Stimulated activated CD4-positive, alpha-beta T cell treated with anti-CD3 and anti-CD28 coated beads, TNF-alpha, amount 100 ng/mL, for 24 hours (primary cell): ENCODE measurements around the gene GREB1L.
"Not testable (repeated sequence)": the region's sequence is repeated elsewhere in the genome, so short reads cannot be mapped to it uniquely, and the experiment has no call there.

ENCODE experiments used
- DNase-seq, 3 experiments: peaks; one replicate each; pipeline ENCODE4 v3.0.0-alpha.2; 2020; ENCODE audit warnings: low read depth in 3 of 3

Gene GREB1L

DNA sequence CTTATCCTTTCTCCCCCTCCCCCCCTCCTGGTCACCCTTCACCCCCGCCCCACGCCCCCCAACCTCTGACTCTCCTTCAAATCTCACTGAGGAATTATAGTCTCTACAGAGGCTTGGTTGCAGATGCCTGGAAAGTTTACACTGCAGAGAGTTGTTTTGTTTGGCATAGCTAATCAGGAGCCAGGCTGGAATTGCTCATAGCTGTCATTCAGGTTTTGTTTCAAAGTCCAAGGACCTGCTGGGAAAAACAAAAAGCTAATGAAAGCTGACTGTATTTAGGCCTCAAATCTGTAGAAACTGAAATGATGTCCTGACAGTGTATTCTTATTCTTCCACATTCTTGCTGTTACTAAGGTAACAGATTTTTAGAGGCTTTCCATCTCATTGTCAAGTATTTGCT lies 22.6 kb downstream of the GREB1L start:
- DNase-seq = no peak

DNA sequence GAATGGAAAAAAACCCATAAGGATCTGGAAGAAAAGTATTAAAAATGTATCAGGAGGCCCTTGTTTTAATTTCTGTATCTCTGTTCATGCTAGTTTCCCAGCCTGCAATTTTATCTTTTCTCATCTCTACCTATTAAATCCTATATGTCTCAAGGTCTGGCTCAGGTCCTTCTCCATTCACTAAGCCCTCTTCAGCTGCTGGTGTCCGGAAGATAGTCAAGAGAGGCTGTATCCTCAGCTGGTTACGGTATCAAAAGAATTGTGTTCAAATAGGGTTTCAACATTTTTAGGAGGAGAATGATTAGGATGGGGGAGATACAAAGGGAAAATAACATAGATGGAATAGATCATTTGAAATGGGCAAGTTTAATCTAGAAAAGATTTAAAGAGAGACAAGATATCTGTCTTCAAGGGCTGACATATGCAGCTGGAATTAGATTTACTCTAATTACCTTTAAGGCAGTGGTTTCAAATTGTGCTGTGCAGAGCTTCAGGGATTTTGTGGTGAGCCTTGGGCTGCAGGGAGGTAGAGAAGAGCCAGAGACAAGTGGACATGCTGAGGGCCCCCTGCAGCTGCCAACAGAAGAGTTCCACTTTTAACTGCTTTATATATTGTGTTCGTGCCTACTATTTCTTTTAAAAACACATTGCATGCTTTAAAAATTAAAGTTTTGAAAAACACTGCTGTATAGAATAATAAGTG lies 24.1 kb downstream of the GREB1L start:
- DNase-seq = no peak

DNA sequence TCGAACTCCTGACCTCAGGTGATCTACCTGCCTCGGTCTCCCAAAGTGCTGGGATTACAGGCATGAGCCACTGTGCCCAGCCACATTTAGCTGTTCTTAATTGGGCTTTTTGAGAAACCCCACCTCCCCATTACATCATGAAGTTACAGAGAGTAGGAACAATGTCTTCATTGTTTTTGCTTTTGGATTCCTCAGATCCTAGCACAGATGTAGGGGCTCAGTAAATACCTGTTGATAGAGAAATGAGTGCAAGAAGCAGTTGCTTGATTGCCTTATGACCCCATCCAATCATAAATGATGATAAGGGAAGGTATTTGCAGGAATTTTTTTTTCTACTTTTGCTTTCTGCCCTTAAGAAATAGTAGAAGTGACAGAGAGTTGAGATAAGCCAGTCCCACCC lies 25.4 kb downstream of the GREB1L start:
- DNase-seq = no peak

DNA sequence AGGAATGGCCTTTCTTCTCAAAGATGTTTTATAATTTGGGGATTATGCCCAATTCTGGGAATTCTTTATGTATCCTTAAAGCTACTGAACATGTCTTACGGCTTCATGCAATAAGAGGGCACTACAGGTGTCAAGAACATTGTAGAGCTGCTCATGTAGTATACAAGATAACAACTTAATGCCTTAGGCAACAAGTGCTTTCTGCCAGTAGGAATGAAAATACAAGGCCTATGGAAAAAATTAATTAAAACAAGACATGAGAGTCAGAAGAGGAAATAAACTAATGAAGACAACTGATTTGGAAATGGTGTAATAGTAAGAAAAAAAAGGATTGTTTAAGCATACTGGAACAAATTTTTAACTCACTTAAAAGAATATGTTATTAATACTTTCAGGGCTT lies 27.3 kb downstream of the GREB1L start:
- no peak for DNase-seq

DNA sequence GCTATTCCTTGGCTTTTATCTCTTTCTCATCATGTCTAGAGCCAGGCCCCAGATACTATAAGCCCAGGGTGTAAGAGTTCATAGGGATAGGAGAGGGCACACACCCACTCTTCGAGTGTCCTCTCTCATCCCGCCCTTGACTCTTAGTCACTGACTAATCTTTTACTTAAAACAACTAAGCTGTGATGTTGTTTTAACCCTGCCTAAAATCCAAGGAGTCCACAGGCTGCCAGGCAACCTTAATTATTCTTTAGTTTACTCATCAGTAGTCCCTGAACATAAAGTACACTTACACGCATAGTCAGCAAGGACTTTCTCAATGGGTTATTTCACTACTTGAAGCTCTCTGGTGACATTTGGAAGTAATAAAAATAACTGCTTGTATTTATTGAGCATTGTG lies 28.4 kb downstream of the GREB1L start:
- DNase-seq = no peak

DNA sequence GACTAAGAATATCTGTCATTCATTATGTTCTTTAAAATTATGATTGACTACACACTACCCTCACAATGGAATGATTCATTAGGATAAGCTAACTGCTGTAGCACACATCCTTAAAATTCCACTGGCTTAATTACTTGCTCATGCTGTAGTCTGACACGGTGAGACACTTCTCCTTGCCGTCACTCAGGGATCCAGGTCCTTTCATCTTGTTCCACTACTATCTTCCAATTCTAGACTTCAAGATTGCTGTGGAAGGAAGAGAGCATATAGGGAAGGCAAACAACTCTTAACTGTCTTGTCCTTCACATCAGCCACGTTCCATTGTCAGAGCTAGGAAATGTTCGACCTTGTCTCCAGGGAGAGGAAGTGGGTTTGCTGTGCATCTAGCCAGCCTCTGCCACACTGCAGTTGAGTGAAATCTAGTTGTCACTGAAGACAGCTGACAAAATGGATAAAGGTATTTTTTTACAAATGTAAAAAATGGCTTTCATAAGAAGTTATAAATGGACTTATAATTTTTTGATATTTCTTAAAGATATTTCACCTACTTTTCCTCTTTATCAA lies 30.1 kb downstream of the GREB1L start:
- no peak for DNase-seq

DNA sequence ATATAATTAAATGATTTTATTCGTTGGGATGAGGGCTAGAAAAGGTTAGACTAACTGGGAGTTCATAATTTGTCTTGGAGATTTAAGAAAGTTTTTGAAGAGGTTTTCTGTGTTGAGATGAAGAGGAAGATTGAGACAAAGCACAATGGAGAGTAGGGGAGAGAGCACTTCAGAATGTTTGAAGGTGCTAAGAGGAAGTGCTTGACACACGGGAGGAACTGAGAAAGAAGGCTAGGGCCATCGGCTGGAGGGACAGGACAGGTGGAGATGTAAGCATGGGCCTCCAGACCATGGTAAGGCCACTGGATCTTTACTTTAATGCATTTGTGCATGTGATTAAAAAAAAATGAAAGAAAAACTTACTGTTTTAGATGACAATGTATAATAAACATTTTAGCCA lies 31.5 kb downstream of the GREB1L start:
- no peak for DNase-seq

DNA sequence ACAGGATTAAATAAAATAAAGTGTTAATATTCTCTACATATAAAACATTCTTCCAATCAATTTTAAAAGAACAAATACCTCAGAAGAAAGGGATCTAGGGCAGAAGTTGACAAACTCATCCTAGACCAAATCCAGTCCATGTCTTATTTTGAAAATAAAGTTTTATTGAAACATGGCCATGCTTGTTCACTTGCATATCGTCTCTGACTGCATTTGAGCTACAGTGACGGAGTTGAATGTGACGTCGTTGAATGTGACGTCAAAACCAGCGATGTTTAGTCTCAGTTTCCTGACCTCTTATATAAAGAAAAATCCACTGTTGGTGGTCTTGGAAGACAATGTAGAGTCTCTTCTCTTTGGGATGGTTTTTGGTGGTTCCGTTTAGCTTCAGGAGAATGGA lies 33.6 kb downstream of the GREB1L start:
- no peak for DNase-seq

DNA sequence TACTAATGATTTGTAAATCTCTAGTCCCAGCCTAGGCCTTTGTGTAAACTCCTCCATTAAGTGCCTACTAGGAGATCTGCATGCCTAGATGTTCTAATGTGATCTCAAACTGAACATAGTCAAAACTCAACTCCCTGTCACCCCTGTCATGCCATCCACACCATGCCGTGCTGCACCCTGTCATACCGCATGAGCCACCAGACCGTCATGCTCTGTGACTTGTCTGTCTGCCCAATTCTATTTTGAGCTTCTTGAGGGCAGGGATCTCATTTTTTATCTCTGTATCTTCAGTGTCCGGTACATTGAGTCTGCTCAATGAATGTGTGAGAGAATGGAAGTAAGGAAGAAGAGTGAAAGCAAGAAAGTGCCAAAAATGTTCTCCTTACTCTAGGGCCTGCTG lies 35.5 kb downstream of the GREB1L start:
- DNase-seq = no peak

DNA sequence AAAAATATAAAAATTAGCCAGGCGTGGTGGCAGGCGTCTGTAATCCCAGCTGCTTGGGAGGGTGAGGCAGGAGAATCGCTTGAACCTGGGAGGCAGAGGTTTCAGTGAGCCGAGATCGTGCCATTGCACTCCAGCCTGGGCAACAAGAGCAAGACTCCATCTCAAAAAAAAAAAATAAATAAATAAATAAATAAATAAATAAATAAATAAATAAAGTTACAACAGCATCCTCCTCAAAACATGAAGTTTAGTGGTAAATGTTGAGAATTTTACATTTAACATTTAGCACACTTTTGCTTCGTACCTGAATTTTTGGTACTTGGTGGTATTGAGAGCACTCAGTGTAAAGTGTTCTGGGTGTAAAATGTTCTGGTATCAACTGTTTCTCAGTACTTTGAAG lies 36.2 kb downstream of the GREB1L start:
- not testable (repeated sequence) for DNase-seq

DNA sequence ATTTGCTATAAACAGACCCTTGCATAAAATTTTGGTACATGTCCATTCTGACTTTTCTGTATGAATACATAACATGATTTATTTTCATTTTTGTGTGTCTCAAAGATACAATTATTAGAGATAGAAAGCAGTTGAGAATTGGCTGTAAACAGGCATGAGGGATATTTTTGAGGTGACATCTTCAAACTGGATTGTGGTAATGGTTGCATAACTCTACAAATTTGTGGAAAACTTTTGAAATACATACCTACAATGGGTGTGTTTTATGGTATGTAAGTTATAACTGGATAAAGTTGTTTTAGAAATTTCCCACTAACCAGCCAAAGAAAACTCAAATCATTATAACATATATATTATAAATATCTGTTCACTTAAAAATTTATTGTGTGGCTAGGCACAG lies 39.6 kb downstream of the GREB1L start:
- DNase-seq = no peak

DNA sequence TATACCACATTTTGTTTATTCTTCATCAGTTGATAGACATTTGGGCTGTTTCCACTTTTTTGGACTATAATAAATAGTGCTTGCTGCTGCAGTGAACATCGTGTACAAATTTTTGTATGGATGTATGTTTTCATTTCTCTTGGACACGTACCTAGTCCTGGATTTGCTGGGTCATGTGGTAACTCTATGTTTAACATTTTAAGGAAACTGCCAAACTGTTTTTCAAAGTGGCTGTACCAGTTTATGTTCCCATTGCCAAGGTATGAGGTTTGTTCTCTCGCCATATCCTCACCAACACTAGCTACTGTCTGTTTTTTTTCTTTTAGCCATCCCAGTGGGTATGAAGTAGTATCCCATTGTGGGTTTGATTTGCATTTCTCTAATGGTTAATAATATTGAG lies 42.5 kb downstream of the GREB1L start:
- no peak for DNase-seq

DNA sequence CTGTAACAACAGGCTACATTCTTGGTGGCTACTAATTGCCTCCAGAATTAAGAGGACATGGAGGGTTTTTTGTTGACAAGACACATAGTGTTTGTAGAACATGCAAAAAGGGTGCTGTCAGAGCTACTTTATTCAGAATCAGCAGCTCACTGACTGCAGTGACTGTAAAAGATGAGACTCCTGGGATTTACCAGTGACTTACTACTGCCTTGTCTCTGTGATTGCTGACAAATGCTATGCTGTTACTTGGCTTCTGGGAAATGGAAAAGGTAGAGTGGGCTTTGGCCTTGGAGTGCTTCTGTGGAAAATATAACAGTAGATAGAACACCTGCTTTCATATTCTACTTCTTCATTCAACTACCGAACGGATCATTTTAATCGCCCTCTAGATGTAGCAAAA lies 47.8 kb downstream of the GREB1L start:
- DNase-seq = no peak

DNA sequence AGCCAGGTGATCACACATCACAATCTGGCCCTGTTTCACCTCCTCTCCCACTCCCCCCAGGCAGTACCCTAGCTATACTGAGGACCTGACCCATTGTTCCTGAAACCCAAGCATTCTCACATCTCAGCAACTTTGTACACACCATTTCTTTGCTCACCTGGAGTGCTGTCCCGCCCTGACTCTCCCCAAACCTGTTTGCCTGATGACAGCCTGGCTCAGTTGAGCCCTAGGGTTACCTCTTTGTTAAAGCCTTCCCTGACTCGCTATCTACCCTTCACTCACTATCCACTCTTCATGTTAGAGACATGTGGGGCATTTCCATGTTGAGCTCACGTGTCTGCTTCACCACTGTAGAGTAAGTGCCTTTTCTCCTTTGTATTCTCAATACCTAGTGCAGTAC lies 49.1 kb downstream of the GREB1L start:
- DNase-seq = no peak

DNA sequence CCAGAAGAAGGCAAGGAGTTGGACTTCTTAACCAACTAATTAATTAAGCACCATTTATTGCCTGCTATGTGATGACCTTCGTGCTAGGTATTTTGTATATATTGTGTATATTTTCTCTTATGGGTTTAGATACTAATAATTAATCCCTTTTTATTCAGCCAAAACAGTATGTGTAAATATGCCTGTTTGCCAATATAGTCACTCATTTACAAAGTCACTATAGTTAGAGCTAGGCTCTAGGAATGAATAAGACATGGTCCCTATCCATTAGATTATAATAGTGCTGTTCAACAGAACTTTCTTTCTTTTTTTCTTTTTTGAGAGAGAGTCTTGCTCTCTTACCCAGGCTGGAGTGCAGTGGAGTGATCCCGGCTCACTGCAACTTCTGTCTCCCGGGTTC lies 51.4 kb downstream of the GREB1L start:
- DNase-seq = no peak

DNA sequence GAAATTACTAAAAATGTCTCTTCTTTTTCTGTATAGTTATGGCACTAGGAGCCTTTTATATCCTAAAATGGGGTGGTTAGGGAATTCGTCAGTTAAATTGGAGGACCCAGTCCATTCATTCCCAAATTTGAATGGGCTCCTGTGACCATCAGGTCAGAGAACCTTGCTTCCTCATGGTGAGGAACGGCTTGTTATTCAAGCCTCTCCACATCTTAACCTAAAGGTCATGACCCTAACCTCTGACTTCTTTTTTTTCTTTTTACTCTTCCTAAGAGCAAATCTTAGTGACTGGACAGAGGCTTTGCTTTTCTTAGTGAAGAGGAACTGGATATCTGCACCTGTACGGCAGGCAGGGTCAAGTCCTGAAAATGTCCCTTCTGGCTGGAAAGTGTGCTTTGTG lies 53.1 kb downstream of the GREB1L start:
- no peak for DNase-seq

DNA sequence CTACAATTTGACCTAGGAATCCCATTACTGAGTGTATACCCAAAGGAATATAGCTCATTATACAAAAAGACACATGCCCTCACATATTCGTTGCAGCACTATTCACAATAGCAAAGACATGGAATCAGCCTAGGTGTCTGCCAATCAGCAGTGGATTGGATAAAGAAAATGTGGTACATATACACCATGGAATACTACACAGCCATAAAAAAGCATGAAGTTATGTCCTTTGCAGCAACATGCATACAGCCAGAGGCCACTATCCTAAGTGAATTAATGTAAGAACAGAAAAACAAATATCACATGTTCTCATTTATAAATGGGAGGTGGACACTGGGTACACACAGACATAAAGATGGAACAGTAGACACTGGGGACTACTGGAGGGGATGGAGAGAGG lies 54.0 kb downstream of the GREB1L start:
- no peak for DNase-seq

DNA sequence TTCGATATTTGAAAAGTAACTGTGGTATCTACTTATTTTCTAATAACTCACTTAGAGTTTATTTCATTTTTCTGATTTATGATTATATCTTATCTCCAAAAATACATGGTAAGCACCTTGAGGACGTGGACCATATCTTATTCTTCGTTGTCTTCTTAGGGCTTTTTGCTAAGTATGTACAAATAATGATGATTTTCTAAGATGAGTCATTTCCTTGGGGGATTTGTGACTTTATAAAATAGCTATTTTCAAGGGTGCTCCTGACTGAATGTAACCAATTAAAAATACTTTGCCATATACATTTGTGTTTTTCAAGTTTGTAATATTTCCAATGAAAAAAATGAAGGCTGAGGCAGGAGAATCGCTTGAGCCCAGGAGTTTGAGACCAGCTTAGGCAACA lies 56.3 kb downstream of the GREB1L start:
- no peak for DNase-seq

DNA sequence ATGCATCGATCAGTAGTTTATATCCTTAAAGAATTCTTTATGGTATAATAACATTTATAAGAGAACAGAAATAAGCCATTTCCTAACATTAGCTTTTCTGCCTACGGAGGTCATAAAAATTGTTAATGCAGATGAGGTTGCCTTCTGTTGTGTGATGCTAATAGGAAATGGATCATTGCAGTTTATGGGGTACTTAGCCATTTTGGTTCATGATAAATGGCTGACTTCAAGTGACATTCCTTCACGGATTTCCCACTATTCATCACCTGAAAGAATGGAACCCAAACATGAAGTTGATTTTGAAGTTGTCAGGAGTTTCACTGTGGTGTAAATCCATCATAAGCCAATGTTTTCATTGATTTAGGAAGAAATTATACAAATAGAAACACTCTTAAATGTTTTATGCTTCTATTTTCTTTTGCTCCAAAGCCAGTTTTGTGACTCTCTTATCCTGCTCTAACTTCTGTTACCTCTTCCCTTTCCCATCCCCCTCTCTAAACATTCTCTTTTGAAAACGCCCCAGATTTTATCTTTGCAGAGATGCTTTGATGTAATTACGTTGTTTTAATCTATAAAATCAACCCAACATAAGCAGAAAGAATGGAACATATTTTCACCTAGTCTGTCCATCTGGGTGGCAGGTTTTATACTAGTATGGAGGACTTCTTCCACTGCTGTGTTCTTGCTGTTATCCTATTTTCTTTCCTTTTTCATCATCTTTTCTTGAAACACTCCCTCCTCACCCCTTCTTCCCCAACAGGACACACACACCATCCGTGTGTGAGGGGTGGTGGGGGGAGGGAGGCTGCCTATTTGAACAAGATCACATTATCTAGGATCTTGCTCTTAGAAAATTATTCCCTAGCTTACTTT lies 58.2 kb downstream of the GREB1L start:
- DNase-seq = no peak

DNA sequence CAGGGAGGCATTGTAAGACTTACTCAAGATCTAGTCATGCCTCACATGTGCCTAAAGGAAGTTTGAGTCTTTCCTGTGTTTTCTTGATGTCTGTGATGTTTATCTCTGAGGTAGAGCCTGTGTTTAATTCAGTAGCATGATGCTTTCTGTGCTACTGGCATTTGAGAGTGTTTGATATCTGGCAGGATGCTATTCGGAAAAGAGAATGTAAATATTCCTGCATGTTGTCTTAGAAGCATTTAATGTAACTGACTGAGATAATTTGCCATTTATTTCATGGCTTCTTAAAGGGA lies 58.8 kb downstream of the GREB1L start:
- DNase-seq = no peak

DNA sequence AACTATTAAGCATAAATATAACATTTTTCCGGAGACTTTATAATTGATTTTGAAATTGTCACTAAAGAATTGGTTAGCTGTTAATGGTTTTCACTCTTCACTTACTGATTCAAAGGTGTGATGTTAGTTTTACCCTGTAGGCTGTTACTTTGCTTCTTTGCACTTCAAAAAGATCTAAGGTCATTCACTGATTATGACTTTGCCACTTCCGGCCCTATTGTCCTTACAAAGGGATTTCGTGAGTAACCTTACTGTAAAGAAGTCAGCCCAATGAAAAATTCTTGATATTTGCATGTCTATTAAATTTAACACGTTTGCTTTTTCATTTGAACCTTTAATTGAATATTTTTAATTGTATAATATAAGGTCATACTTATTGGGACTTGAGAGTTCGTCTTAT lies 61.4 kb downstream of the GREB1L start:
- DNase-seq = no peak

DNA sequence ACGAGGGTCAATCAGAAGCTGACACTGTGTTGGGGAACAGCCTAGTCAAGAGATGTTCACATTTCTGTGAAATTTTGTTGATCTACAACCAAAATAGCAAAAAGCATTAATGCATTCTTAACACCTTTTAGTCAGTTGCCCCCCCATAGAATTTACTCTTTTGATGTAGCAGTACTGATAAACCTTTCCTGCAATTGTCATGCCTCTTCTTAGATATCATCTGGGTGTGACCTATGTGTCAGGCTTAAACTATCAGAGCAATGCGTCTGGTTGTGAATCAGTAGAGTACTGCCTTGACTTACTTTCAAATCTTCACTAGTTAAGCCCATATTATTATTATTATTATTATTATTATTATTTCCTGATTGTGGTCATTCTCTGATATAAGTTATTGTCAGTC lies 61.9 kb downstream of the GREB1L start:
- no peak for DNase-seq

DNA sequence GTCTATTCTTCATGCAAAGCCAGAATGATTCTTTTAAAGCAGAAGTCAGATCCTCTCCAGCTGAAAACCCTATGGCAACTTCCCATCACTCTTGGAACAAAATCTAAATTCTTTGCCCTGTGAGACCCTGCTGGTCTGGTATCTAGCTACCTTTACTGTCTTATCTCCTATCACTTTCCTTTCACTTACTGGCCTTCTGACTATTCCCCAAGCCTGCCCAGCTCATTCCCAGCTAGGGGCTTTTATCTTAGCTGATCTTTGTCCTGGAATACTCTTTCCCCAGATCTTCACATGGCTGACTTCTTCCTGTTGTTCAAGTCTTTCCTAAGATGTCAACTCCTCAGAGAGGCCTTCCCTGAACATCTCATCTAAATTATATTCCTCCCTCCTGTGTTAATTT lies 63.6 kb downstream of the GREB1L start:
- DNase-seq = no peak
